DMS79 (cell line): Measurements from ENCODE around the gene MSI2.

Source experiments
- DNase-seq: peaks from one replicate; lab custom pipeline; 2025; lab: John Stamatoyannopoulos, UW

Gene MSI2

DNA sequence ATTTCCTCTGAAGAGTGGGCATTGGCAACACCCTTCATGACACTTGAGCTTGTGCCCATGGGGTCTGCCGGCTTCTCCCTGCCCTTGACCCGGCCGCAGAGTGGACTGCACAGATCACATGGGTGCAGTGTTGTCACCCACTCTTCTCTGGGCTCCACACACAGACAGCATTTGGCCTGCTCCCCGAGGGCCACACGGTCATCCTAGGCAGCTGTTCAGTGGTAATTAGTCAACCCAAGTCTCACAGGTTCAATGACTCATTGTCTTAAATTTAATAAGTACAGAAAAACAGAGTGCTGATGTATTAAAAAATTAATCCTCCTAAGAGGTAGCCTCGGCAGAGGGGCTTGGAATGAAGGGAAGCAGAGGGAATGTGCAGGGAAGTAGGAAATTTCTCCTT lies 204.8 kb downstream of the MSI2 start:
- DNase-seq = no peak

DNA sequence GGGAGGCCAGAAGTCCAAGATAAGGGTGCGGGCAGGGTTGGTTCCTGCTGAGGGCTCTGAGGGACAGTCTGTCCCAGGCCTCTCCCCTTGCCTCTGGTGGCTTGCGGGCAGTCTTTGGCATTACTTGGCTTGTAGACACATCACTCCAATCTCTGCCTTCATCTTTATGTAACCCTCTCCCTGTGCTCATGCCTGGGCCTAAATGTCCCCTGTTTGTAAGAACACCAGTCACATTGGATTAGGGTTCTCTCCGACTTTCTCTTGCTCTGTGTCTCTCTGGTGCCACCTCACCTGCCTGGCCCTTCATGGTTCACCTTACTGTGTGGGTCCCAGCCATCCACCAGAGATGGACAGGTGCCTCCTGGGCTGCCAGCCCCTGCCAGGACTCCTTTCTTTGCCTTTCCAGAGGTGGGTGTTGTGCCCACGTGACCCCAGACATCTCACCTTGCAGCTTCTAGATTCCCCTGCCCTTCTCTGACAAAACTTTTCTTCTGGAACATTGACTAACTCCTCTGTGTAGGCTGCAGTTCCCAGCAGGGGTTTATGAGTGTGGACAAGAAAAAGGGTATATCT lies 205.8 kb downstream of the MSI2 start:
- DNase-seq = no peak

DNA sequence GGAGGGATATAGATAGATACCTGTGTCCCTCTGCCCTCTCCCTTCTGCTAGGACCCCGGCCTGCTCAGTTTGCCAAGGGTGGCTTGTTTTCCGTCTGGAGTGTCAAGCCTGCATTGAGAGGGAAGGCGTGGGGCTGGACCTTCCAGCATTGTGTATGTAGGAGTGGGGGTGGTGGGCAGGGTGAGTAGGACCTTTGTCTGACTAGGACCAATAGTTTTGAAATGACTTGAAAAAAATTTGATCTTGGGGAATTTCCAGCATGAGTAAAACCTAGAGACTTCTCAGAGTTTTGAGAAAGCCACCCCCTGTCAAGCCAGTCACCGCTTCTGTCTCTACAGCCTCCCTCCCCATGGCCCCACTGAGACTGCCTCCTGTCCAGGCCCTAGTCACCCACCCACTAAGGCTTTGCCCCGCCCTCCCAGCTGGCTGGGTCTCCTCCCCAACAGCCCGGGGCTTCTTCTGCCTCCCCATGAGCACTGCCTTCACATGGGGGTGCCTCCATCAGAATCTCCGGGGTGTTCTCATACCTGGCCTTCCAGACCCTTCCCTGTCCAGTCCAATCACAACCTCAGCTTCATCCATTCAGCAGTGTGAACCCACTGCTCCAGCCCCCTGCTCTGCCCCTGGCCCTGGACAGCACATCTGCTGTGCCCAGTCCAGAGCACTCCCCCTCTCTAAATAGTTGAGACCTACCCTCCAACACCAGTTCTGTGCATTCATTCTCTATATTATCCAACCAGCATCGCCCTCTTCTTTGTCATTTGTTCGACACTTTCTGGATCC lies 207.0 kb downstream of the MSI2 start:
- DNase-seq = no peak

DNA sequence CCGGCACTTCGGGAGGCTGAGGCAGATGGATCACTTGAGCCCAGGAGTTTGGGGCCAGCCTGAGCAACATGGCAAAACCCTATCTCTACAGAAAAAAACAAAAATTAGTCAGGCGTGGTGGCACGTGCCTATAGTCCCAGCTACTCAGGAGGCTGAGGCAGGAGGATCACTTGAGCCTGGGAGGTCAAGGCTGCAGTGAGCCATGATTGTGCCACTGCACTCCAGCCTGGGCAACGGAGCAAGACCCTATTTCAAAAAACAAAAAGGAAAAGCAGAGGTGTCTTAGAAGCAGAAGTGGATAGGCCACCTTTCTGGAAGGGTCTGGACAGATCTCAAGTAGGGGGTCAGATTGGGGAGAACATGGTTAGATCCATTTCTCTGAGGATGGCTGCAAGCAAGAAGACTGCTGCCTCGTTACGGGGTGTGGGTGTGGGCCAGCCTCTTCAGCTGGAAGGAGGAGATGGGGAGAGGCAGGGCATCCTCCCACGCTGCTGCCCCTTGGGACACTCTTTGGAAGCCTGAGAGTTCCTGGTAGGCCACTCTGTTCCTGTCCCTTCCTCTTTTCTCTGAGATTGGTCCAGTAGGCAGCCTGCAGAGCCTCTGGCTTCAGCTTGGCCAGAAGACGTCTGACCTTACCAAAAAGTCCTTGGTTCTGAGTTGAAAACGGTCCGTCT lies 208.0 kb downstream of the MSI2 start:
- DNase-seq = no peak

DNA sequence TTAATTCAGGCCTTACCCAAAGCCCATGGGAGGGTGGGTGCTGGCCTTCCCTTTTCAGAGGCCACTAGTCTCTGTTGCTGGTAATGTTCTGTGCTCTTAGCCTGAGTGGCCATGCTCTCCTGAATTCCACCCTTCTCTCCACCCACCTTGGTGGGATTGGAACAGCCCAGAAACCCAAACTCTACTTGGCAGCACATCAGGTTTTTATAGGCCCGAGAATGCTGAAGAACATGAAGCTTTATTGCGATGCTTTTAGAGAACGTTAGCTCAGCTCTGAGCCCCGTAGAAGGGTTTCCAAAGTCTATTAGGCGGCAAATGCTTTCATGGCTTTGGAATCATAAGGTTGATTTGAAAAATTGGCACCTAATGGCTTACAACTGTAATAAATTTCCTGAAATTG lies 209.3 kb downstream of the MSI2 start:
- DNase-seq = peak; percentile 67

DNA sequence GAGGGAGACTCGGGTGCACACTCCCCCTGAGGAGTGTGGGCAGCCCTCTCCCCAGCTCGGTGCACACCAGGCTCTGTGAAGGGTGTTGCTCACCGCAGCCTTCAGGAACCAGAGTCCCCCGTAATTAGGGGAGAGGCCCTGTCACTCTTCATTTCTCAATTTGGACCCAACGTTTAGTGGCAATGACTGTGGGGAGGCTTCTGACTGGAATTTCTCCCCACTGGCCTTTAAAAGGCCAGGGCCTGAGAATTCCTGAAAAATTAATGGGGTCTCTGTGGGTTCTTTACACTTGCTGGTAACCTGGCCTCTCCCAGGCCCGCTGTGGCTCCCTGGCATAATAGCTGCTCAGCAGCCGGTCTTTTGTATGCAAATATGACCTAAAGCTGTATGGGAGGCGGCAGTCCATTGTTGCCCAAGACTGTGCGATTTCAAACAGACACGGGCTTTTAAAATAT lies 209.7 kb downstream of the MSI2 start:
- no peak for DNase-seq

DNA sequence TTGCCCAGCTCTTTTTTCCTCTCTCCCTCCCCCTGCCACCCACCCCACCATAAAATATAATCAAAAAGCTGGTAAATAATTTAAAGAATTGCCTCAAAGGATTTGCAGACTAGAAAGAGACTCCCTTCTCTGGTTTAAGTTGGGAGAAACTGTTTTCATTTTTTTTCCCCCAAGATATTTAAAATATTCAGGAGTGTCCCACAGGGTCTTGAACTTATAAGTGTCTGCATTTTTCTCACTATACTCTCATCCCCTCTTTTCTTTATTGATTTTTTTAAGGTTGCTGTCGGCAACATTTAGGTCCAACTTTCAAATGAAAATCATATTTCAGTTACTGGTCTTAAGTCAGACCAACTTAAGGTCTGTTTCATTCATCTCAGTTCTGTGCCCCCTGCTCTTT lies 210.2 kb downstream of the MSI2 start:
- no peak for DNase-seq

DNA sequence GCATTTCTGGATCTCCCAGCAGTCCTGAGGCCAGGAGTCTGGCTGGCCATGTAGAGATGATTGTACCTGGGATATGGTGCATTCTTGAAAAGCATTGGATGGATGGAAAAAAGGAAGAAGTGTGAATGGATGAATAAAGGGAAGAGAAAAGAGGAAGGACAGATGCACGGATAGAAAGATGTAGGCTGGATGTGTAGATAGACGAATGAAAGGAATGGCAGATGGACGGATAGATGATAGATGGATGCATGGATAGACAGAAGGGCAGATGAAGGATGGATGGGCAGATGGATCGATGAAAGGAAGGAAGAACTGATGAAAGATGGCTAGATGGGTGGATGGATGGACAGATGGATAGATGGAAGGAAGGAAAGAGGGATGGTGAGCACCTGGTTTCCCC lies 210.9 kb downstream of the MSI2 start:
- no peak for DNase-seq

DNA sequence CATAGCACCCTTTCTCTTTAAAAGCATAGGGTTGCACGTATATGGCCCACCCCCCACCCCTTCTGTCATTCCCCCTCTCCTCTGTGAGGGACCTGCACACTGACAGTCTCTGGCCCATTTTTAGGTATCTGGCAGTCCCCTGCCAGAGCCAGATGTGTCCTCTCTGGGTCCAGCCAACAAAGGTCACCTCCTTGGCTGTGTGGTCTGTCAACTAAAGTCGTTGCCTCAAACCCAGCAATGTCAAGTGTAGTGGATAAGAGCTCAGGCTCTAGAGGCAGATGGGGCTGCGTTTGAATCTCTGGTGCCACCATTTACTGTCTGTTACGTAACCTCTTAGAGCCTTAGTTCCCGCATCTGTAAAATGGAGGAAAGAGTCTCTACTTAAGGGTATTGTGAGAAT lies 211.5 kb downstream of the MSI2 start:
- DNase-seq = no peak

DNA sequence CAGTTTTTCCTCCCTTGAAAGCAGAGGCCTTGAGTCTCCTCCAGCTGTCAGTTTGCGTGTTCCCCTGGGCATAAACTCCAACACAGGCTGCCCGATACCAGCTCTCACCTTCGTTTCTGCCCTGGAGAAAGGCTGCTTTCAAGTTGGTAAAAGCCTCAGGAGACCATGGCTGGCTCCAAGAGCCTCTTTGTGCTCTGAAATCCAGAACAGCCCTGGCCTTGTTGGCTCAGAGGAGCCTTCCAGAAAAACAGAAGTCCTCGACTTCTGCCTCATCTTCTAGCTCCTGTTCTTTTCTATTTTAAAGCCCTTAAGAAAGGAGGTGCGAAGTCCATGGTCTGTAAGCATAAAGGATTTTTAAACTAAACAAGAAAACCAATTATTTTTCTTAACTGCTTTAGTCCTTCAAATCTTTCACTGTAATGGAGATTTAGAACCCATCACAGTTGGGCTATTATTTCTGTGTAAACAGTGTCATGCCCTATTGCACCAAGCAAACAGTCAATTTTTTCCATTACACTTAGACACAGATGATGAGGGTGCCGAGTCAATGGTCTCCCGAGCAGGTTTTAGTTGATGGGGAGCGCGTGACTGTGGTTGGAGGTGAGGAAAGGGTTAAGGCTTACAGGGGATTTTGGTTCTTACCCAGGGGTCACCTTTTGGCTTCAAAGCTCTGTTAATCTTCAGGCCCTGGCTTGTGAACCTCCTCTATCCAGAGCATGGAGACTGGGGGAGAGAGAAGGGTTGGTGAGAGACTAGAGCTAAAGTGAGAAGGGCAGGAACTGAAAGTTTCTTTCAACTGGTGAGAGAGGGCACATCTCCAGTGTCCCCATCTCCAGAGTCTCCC lies 212.8 kb downstream of the MSI2 start:
- DNase-seq = peak; percentile 72

DNA sequence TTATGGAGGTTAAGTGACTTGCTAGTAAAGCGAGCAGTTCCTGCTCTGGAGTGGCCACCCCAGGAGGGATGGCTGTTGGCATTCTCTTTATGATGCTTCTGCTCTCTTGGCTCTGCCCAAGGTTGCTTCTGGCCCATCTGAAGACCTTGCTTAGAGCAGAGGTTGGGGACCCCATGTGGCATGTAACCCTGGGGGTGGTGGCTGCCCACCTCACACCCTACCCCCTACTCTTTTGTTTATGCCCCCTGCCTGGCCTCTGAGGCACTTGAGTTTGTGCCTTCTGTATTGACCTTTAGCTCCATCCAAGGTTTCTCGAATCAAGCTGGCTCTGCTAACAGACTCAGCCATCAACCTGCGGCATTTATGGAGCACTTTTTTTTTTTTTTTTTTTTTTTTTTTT lies 214.6 kb downstream of the MSI2 start:
- DNase-seq = no peak

DNA sequence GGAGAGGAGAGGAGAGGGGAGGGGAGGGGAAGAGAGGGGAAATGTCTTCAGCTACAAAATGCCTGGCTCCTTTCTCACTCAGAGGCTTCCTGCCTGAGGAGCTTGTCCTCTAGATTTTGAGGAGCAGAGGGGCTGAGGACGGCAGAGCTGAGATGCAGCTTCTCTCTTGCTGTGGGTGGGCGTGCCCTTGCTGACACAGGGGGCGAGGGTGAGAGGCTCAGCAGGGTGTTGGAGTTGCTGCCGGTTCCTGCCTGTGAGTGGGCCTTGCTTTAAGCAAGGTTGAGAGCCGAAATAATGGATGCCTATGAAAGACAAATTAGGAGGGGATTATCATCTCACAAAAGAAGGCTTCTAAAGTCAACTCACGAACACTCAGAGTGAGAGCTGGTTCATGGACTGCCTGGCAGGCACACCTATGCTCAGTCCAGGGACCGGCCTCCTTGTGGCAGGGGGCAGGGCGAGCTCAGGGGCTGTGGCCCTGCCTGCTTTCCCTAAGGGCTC lies 215.6 kb downstream of the MSI2 start:
- no peak for DNase-seq

DNA sequence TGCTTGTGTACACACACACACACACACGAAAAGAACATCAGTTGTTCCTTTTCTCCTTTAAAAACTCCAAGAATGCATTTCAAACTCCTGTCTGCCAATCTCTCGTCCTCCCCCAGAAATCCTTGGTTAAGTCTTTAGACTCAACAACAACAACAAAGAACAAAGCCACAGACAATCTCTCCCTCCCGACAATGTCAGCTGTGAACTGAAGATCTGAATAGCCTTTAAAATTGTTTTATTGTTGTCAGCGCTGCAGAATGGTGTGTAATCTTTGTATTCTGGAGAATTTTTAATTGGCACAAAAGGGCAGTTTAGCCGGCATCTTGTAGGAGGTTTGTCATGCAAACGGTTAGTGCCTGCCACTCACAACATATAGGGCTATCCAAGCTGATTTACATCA lies 219.5 kb downstream of the MSI2 start:
- no peak for DNase-seq

DNA sequence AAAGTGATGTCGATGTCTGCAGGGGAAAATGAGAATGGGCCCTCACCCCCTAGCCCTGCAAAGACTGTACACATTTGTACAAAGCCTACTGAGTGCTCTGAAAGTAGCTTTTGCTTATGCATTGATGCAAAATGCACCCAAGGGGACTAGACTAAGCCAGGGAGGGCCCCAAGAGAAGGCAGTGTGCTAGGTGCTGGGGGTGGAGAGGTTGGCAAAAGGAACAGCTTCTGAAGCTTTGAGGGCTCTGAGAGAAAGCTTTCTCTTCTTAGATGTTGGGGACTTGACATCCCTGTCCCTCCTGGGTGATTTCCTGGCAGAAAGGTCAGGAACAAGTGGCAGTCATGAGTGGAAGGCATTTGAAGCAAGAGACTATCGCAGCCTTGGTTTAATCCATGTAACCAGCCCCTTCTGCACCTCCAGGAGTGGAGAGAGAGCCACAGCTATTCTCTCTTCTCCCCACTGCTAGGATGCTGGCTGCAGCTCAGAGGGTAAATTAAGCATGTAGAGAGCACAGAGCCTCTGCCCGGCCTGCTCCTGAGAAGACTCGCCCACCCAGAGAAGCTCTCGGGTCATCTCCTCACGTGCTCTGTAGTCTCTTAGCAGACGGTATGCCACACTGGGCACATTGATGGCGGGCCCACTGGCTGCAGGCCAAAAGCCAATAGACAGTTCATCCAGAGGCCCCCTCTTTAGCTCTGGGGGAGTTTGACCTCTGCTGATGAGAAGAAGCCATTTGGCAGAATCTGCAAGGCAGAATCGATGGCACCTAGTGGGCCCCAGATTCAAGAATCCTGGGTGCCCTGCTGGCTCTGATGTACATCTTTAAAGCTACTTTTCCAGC lies 221.4 kb downstream of the MSI2 start:
- DNase-seq = no peak

DNA sequence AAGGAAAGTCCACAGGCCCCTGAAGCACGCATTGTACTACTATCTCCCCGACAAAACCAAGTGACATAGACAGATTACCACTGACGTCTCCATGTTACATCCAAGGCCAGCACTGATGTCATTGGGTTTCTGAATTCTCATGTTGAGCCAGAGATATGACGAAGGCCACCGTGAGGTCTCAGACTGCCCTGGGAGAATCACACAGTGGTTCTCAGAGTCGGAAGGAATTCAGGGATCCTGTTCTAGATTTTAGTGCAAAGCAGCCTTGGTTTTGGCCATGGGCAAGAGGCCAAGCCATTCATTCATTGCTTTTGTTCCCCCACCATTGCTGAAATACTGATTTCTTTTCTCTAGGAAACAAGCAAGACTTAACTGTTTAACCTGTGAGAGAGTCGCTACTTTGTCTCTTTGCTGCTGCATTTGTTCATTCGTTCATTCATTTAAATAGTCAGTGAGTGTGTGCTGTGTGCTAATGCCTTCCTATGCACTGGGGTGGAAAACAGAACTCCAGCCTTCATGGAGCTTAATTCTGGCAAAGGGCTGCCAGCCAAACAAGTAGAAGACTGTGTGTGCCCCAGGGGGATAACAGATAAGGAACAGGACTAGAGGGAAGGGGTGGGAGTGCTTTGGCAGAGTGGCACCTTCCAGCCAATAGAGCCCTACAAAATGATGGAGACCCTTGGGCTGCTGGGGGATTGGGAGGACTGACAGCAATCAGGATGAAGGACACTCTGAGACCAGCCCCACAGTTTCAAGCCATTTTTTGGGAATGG lies 222.3 kb downstream of the MSI2 start:
- DNase-seq = no peak

DNA sequence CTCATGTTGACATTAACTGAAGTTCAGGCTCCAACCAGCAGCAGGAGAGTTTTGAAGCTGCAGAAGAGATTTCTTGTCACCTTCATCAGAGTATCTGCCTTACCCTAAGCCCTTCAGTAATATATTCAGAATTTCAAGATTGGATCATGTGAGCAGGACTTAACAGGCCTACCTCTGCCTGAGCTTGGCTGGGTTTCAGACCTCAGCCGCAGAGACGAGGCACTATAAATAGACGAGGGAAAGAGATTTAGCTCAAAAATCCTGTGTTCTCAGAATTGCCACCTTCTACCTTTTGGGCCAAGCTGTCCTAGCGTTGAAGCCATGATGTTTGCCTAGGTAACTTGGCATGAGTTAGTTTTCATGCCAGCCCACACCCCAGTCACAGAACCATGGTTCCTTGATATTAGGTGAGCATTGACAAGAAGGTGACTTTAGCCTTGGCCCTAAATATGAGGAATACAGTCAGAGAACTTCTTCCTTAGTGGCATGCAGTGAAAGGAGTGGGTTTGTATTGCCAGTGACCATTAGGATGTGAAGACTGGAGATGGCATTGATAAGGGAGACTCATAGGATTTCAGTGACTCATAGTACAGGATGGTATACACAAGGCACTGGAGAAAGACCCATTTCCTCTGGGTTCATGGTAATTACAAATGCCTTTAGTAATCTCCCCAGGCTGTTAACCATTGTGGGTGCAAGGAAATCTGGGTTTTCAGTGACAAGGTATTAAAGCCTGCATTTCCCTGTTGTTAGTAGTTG lies 224.3 kb downstream of the MSI2 start:
- DNase-seq = no peak

DNA sequence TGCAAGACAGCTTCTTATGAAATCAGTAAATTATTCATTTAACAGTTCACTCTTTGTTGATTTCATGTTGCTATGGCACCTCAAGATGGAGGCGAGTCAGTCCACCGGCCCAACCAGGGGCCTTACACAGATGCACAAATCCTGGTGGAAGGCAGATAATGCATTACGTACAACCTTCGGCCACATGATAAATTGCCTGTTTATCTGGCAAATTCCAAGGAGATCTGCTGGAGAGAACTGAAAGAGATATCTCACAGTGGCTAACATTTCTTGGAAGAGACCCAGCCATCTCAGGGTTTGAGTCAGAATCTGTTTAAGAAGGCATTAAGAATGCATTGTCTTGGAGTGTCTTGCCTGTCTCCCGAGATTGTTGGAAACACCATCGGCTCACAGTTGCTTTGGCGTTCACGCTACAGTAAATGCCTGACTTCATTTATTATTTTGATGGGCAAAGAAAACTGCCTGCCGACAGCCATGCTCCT lies 225.6 kb downstream of the MSI2 start:
- DNase-seq = no peak

DNA sequence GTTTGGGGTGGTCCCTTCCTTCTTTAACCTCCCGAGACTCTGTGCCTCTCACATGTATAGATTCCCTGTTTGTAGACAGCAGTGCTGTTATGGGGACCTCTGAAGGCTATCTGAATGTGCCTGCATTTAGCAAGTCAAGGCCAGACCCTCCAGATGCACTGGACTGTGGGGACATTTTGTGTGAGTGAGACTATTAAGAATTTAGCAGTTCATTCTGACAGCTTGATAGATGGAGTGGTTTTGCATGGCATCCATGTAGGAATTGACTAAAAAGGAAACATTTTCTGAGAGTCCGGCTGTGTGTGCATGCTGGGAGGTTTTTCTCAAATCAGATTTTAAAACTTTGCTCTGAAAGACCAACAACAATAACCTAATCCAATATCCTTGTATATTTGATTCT lies 226.3 kb downstream of the MSI2 start:
- DNase-seq = no peak

DNA sequence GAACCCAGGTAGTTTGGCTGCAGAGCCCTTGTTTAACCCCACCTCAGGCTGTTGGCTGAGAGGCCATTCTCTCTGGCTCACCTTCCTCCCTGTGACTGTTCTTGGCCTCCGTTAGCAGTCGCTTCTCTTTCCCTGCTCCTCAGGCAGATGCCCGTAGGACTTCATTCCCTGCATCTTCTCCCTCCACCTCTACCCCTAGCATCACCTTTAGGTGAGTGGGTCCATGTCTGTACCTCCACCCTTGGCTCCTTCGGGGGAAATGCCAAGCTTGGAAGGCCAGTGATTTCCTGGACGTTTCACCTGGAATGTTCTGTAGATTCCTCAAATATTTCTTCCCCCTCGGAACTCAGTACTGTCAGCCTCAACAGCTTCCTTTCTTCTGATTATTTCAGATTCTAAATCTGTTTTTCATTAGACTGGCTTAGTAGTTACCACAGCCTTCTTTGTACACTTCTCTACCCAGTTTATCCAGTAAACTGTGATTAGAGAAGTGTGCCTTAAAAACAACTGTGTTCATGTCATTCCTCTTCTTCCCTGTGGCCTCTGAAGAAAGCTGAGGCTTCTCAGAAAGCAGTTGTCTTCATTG lies 227.9 kb downstream of the MSI2 start:
- no peak for DNase-seq
